Osteocyte (in vitro differentiated cells): ENCODE measurements around the gene RAPGEF2. TPM values are rescaled to one million over a fixed set of nuclear protein-coding genes. Genes with fewer than 3 reads are reported as not detected.
A peak's percentile ranks its signal among the peaks of the same experiment; 100 is the strongest.

ENCODE experiments used
- DNase-seq: peaks from one replicate; pipeline ENCODE4 v3.0.0; 2021; ENCODE audit warnings: mixed read lengths; ENCODE audit not compliant: unreplicated experiment; ENCODE audit errors: extremely low spot score
- H3K27ac Mint-ChIP-seq: one replicate; pipeline ENCODE4 v1.8.0; 2021; ENCODE audit warnings: mild to moderate bottlenecking, mixed read lengths; ENCODE audit not compliant: unreplicated experiment
- H3K27me3 Mint-ChIP-seq: one replicate; pipeline ENCODE4 v1.8.0; 2021; ENCODE audit warnings: mixed read lengths; ENCODE audit not compliant: unreplicated experiment
- H3K36me3 Mint-ChIP-seq: one replicate; pipeline ENCODE4 v1.8.0; 2021; ENCODE audit warnings: mixed read lengths; ENCODE audit not compliant: unreplicated experiment
- H3K4me1 Mint-ChIP-seq: one replicate; pipeline ENCODE4 v1.8.0; 2021; ENCODE audit warnings: mixed read lengths; ENCODE audit not compliant: unreplicated experiment
- H3K4me3 Mint-ChIP-seq: one replicate; pipeline ENCODE4 v1.8.0; 2021; ENCODE audit warnings: mild to moderate bottlenecking, moderate library complexity, mixed read lengths; ENCODE audit not compliant: unreplicated experiment
- H3K9me3 Mint-ChIP-seq: one replicate; pipeline ENCODE4 v1.8.0; 2021; ENCODE audit warnings: mixed read lengths; ENCODE audit not compliant: unreplicated experiment
- CTCF ChIP-seq: fragments of 200-600 bp; sonication (generic); IDR thresholded peaks from 2 replicates; pipeline ENCODE4 v1.5.0; 2021; ENCODE audit warnings: antibody characterized with exemption, mild to moderate bottlenecking, moderate library complexity
- total RNA-seq: library from RNA; stranded (reverse); gene quantifications from 2 replicates; pipeline ENCODE4 v1.2.1, GENCODE V29; 2021

The RAPGEF2 gene
- total RNA-seq, 1 donor from 2014 or later: 22.7 TPM

- Mint-ChIP-seq H3K9me3 (peaks cover 4% of the 10 kb centered on the region), H3K4me1 (peaks cover 5% of the 10 kb centered on the region), H3K36me3 (no peaks in the 10 kb centered on the region), H3K4me3 (no peak overlapping the region), H3K27ac (no peak overlapping the region), H3K27me3 (no peaks in the 10 kb centered on the region)
- TF ChIP-seq CTCF: no peak
- DNase-seq: no peak
Observed at GRCh38 chr4:159096434-159096833, 6.4 kb upstream of the RAPGEF2 start.

DNA sequence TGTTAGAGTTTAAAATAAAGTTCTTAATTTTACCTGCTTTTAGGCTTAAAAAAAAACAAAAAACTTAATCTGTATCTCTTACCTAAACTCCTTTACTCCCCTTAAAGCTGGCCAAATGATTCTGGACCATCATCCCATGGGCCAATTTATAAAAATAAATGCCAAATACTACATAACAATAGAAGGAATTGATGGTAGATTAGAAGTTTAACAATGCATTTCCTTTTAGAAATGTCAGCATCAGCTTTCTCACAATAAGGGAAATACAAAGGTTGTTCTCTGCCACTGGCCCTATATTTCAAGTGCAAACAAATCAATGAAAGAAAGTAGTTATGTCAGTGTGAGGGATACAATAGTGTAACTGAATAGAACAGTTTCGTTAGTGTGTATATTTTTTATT lies 5.7 kb upstream of the RAPGEF2 start:
- Mint-ChIP-seq H3K4me1 (peaks cover 9% of the 10 kb centered on the region), H3K27ac (no peak overlapping the region), H3K36me3 (no peaks in the 10 kb centered on the region), H3K4me3 (no peak overlapping the region), H3K9me3 (no peaks in the 10 kb centered on the region), H3K27me3 (peaks cover 3% of the 10 kb centered on the region)
- no peak for TF ChIP-seq CTCF
- DNase-seq: no peak

DNA sequence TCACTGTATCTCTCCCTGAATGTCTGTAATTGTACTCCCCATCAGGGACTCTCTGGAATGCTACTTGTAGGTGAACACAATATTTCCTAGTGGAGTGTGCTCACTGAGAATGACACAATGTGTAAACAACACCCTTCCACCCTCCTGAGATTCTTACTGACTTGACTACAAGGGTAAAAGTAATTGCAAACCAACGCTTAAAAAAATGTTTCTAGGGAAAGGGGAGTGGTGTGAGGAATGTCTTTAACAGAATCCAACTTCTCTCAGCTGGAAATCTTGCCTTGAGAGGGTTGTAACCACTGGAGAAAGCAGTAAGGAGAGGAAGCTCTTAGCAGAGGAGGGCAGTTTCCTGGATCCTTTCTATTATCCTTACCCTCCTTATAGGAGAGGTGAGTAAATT lies 5.1 kb upstream of the RAPGEF2 start:
- peaks cover 11% of the 10 kb centered on the region for H3K4me1 Mint-ChIP-seq
- H3K4me3 Mint-ChIP-seq: no peak overlapping the region
- H3K9me3 Mint-ChIP-seq: no peaks in the 10 kb centered on the region
- H3K27ac Mint-ChIP-seq: no peak overlapping the region
- DNase-seq: no peak
- H3K36me3 Mint-ChIP-seq: no peaks in the 10 kb centered on the region
- H3K27me3 Mint-ChIP-seq: peaks cover 4% of the 10 kb centered on the region
- no peak for TF ChIP-seq CTCF

DNA sequence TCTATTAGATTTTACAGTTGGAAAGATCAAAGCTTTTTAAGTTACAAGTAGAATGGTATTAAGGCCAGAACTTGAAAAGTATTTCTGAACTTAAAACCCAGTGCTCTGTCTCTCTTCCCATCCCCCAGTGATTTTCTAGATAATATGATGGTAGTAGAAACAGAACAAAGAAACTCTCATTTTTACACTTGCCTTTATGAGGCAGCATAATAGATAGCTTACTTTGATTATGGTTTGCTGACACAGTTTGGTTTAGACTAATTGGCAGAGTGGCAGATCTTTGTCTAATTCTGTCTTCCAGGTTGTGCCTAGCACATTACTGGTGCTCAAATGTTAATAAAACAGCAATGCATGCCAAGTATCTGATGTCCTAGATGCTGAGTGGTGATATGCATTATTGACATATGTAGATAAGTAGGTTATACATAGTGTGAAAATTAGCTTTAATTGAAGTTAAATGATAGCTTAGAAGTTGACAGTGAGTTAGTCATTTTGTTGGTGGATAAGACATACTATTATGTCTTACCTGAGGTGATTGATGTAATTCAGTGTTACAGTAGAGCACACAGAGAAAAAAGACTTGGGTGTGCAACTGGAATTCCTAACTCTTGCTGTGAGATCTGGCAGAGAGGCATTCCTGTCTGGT lies 4.3 kb upstream of the RAPGEF2 start:
- Mint-ChIP-seq H3K36me3 (no peaks in the 10 kb centered on the region), H3K27ac (no peak overlapping the region), H3K27me3 (peaks cover 4% of the 10 kb centered on the region), H3K4me1 (peaks cover 11% of the 10 kb centered on the region), H3K4me3 (no peak overlapping the region), H3K9me3 (no peaks in the 10 kb centered on the region)
- TF ChIP-seq CTCF: no peak
- no peak for DNase-seq

GRCh38 chr4:159101988-159102621 lies 774 bp upstream of the RAPGEF2 start:
- peaks cover 4% of the 10 kb centered on the region for H3K27me3 Mint-ChIP-seq
- TF ChIP-seq CTCF: no peak
- H3K4me3 Mint-ChIP-seq: peak overlapping the region; percentile 77
- no peaks in the 10 kb centered on the region for H3K36me3 Mint-ChIP-seq
- H3K9me3 Mint-ChIP-seq: no peaks in the 10 kb centered on the region
- DNase-seq: no peak
- peaks cover 38% of the 10 kb centered on the region for H3K4me1 Mint-ChIP-seq
- peak overlapping the region; percentile 80 for H3K27ac Mint-ChIP-seq
